Gastrocnemius medialis (tissue), 4 donors: ENCODE data around the gene EGR4. TPM values are rescaled to one million over a fixed set of nuclear protein-coding genes. Genes with fewer than 3 reads are reported as not detected.

Experiments
- ATAC-seq, 2 donors: fragments of 150-250 bp; one replicate each; pipeline ENCODE4 v1.9.1; 2016
- DNase-seq, 2 donors: peaks; one replicate each; pipeline ENCODE4 v3.0.0-alpha.2; 2019
- H3K27ac ChIP-seq, 4 donors: fragments of 200-600 bp; sonication (generic); 1 replicate in 1 of 4; 2 replicates in 3 of 4; pipeline ENCODE4 v1.5.1; 2016 to 2018; ENCODE audit warnings: mild to moderate bottlenecking in 2 of 4, moderate library complexity in 1 of 4
- H3K27me3 ChIP-seq, 3 donors: fragments of 200-600 bp; sonication (generic) in 2 of 3; 1 replicate in 1 of 3; 2 replicates in 2 of 3; pipeline versions ENCODE4 v1.5.1 to v1.6.0; 2016 to 2019; ENCODE audit warnings: mild to moderate bottlenecking in 1 of 3, moderate library complexity in 1 of 3
- H3K36me3 ChIP-seq, 2 donors: fragments of 200-600 bp; sonication (generic) in 1 of 2; one replicate each; pipeline ENCODE4 v1.5.1; 2017 to 2018
- H3K4me1 ChIP-seq, 2 donors: fragments of 200-600 bp; sonication (generic) in 1 of 2; one replicate each; pipeline ENCODE4 v1.5.1; 2016 to 2017; ENCODE audit warnings: mild to moderate bottlenecking in 2 of 2
- H3K4me3 ChIP-seq, 4 donors: fragments of 200-600 bp; sonication (generic) in 3 of 4; 1 replicate in 1 of 4; 2 replicates in 3 of 4; pipeline ENCODE4 v1.5.1; 2016 to 2019; ENCODE audit warnings: mild to moderate bottlenecking in 2 of 4
- H3K9me3 ChIP-seq, 3 donors: fragments of 200-600 bp; sonication (generic) in 2 of 3; 1 replicate in 1 of 3; 2 replicates in 2 of 3; pipeline ENCODE4 v1.5.1; 2016 to 2019
- POLR2A ChIP-seq, 2 donors: fragments of 450-650 bp; IDR thresholded peaks; one replicate each; pipeline ENCODE4 v1.6.1; 2017; ENCODE audit warnings: antibody characterized with exemption in 2 of 2, mild to moderate bottlenecking in 2 of 2, moderate library complexity in 2 of 2
- in situ Hi-C, 4 donors: fragments of 200-750 bp; cut with MboI; loops; one replicate each; pipeline versions ENCODE4 v1.15.0 to v1.8.0; 2017; ENCODE audit warnings: low sequenced_read_pairs in 4 of 4
- intact Hi-C: fragments of 100-400 bp; cut with DNase I; formaldehyde crosslinking; loops from one replicate; pipeline ENCODE4 v1.15.1; 2023; ENCODE audit warnings: low total_unique reads
- total RNA-seq, 4 donors: library from RNA; depleted of rRNA; stranded (reverse); fragments of >200 nt; gene quantifications; one replicate each; pipeline versions ENCODE4 v1.1.0 to v1.2.3, GENCODE V29; 2016
- TF ChIP-seq, protein P1 (sequence below), 5 experiments: fragments of 450-650 bp in 3 of 5; fragments of 200-600 bp in 2 of 5; sonication (generic) in 2 of 5; IDR thresholded peaks in 4 of 5; conservative IDR thresholded peaks in 1 of 5; 1 replicate in 4 of 5; 2 replicates in 1 of 5; pipeline ENCODE4 v1.5.1; 2016 to 2019; ENCODE audit warnings: antibody characterized with exemption in 5 of 5, mild to moderate bottlenecking in 3 of 5, moderate library complexity in 3 of 5

EGR4 gene
- total RNA-seq, 4 donors from 2014 or later, result not detected

DNA sequence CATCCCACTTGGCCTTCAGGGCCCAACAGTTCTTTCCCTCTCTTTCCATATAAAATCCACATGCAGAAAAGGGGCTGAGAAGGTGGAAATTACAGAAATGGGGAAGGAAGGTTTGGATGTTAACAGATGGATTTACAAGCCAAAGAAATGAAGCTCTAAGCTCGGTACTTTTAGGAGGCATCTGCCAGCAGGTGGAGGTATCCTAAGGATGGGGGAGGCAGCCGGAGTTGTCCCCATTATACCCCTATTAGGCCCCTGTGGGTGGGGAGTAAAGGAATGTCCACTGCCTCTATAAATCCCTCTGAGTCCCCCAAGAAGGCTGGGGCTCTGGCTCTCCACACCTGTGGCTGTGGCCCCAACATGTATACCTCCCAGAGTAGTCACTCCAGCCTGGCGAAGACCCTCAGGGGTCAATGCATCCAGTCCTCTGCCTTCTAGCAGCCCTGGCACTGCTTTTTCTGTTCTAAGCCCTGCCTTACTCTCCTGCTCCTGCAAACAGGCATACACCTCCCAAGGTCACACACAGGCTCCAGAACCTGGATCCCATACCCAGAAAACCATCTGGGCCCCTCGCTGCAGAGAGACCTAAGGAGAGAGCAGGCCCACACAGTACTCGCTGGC, 10.3 kb downstream of the EGR4 start:
- no peak for TF ChIP-seq POLR2A (IDR thresholded peaks at IDR 0.05)
- TF ChIP-seq, protein P1, sequence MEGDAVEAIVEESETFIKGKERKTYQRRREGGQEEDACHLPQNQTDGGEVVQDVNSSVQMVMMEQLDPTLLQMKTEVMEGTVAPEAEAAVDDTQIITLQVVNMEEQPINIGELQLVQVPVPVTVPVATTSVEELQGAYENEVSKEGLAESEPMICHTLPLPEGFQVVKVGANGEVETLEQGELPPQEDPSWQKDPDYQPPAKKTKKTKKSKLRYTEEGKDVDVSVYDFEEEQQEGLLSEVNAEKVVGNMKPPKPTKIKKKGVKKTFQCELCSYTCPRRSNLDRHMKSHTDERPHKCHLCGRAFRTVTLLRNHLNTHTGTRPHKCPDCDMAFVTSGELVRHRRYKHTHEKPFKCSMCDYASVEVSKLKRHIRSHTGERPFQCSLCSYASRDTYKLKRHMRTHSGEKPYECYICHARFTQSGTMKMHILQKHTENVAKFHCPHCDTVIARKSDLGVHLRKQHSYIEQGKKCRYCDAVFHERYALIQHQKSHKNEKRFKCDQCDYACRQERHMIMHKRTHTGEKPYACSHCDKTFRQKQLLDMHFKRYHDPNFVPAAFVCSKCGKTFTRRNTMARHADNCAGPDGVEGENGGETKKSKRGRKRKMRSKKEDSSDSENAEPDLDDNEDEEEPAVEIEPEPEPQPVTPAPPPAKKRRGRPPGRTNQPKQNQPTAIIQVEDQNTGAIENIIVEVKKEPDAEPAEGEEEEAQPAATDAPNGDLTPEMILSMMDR (IDR thresholded peaks at IDR 0.05 in 4 of 5, conservative IDR thresholded peaks at IDR 0.05 in 1 of 5), result no peak
- no peak overlapping the region for H3K4me3 ChIP-seq
- DNase-seq (no peak), ATAC-seq (no peak)
- H3K27me3 ChIP-seq, result peaks cover 24 to 38% (median 25%) of the 10 kb centered on the region in 3 donors
- in situ Hi-C loops (no loop called here), intact Hi-C loops (no loop called here)
- H3K9me3 ChIP-seq, result no peaks in the 10 kb centered on the region
- peaks cover 9% of the 10 kb centered on the region in 2 donors for H3K4me1 ChIP-seq
- no peaks in the 10 kb centered on the region for H3K36me3 ChIP-seq
- no peak overlapping the region for H3K27ac ChIP-seq

DNA sequence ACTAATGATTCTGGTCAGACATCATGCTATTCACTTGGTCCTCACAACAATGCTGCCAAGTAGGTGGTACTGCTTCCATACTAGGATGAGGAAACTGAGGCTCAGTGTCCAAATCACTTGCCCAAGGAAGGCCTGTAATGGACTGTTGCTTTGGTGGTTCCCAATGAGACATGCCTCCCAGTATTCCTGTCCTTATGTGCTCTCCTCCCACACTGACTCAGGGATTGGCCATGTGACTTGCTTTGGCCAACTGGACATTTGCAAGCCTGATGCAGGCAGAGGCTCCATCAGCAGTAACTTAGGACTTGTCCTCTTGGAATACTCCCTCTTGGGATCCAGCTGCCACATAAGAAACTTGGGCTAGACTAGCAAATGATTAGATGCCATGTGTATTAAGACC, 12.1 kb downstream of the EGR4 start:
- TF ChIP-seq, protein P1 (IDR thresholded peaks at IDR 0.05 in 4 of 5, conservative IDR thresholded peaks at IDR 0.05 in 1 of 5), result no peak
- no peak for TF ChIP-seq POLR2A (IDR thresholded peaks at IDR 0.05)
- H3K9me3 ChIP-seq, result no peaks in the 10 kb centered on the region
- ATAC-seq (no peak), DNase-seq (no peak)
- in situ Hi-C loops, result no loop called here
- intact Hi-C loops, result no loop called here
- H3K4me3 ChIP-seq, result no peak overlapping the region
- peaks cover 15 to 27% (median 20%) of the 10 kb centered on the region in 3 donors for H3K27me3 ChIP-seq
- H3K27ac ChIP-seq, result no peak overlapping the region
- no peaks in the 10 kb centered on the region for H3K36me3 ChIP-seq
- H3K4me1 ChIP-seq, result peaks cover 9% of the 10 kb centered on the region in 2 donors

DNA sequence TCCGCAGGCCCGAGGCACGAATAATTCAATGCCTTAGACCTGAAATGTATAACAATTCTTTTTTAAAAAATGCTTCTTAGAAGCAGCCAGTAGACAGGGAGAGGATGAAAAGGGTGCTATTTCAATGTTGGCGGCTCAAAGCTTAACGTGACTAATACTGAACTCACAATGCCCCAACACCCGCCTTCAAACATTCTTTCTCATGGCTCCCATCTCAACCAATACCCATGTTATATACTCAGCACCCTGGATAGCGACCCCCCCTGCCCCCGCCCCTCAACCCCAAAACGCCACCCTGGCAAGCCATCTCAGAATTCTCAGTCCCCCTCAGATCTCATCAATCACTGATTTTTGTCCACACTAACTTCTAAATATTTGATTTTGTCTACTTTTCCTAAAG, 13.5 kb downstream of the EGR4 start:
- Histone ChIP-seq H3K27ac (no peak overlapping the region), H3K36me3 (no peaks in the 10 kb centered on the region), H3K4me3 (no peak overlapping the region), H3K27me3 (peaks cover 8 to 14% (median 11%) of the 10 kb centered on the region in 3 donors), H3K4me1 (peaks cover 5 to 8% of the 10 kb centered on the region in 2 donors), H3K9me3 (no peaks in the 10 kb centered on the region)
- ATAC-seq, result no peak
- in situ Hi-C loops (no loop called here), intact Hi-C loops (no loop called here)
- TF ChIP-seq POLR2A (IDR thresholded peaks at IDR 0.05), result no peak
- no peak for DNase-seq

DNA sequence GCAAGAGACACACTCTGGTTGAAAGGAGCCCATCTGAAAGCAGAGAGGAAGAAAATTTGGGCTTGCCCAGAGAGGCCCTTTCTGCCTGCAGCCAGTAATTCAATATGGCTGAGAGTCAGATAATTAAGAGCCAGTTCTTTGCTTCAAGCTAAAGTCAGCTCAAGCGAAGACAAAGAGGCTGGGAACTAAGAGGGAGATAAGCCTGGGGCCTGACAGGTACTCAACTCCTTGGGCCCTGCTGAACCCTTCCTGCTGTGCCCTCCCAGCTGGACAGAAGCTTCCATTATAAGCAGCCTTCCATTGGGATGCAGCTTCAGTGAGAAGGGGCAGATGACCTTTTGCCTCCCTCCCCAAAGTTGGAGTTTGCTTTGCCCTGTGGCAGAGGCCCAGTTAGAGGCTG, 21.1 kb downstream of the EGR4 start:
- H3K27me3 ChIP-seq, result peaks cover 27 to 31% (median 30%) of the 10 kb centered on the region in 3 donors
- intact Hi-C loops (no loop called here), in situ Hi-C loops (no loop called here)
- H3K4me1 ChIP-seq, result no peaks in the 10 kb centered on the region
- DNase-seq, result no peak
- ATAC-seq, result no peak
- H3K36me3 ChIP-seq, result no peaks in the 10 kb centered on the region
- no peaks in the 10 kb centered on the region for H3K9me3 ChIP-seq
- no peak overlapping the region for H3K27ac ChIP-seq
- no peak overlapping the region for H3K4me3 ChIP-seq
- TF ChIP-seq, protein P1 (IDR thresholded peaks at IDR 0.05 in 4 of 5, conservative IDR thresholded peaks at IDR 0.05 in 1 of 5), result no peak
- no peak for TF ChIP-seq POLR2A (IDR thresholded peaks at IDR 0.05)

DNA sequence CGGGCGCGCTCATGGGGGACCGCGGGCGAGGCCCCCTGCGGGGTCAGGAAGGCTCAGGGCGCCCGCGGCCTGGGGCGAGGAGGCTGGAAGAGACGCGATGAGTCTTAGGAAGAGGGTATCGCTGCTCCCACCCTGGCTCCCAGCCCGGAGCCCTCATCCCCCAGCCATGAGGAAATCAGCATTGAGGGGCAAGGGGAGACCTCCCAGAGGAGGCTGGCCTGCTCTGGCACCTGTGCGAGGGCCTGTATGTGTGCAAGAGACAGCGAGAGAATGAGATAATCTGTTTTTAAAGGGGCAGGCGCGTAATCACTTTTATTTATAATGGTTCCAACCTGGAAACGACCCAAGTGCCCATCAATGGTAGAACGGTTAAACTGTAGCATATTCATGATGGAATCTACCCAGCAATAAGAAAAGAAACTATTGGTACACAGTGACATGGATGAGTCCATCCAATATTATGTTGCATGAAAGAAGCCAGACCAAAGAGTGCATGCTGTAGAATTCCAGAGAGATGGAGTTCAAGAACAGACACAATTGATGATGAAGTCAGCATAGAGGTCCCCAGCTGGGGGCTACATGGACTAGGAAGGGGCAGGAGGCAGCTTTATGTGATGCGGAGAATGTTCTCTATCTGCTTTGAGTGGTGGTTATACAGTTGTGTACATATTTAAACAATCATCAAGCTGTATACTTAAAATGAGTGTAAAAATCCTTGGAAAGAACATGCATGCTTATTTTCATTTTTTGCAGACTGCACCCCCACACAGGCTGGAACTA, 23.5 kb downstream of the EGR4 start:
- H3K27me3 ChIP-seq, result peaks cover 42 to 47% (median 45%) of the 10 kb centered on the region in 3 donors
- TF ChIP-seq POLR2A (IDR thresholded peaks at IDR 0.05), result no peak
- TF ChIP-seq, protein P1 (IDR thresholded peaks at IDR 0.05 in 4 of 5, conservative IDR thresholded peaks at IDR 0.05 in 1 of 5), result no peak
- H3K27ac ChIP-seq, result no peak overlapping the region
- H3K9me3 ChIP-seq, result no peaks in the 10 kb centered on the region
- DNase-seq, result no peak
- H3K4me1 ChIP-seq, result no peaks in the 10 kb centered on the region
- no peaks in the 10 kb centered on the region for H3K36me3 ChIP-seq
- intact Hi-C loops (no loop called here), in situ Hi-C loops (no loop called here)
- ATAC-seq, result no peak
- H3K4me3 ChIP-seq, result no peak overlapping the region
